ENCODE measurements around the gene PBX3. TPM values are rescaled to one million over a fixed set of nuclear protein-coding genes. Genes with fewer than 3 reads are reported as not detected.
A peak's percentile ranks its signal among the peaks of the same experiment; 100 is the strongest.

The PBX3 gene
- total RNA-seq, 1 donor from 2014 or later: 15.0 TPM

GRCh38 chr9:125897481-125897880, 150.3 kb downstream of the PBX3 start:
- ATAC-seq: no peak
- no peak for DNase-seq (ENCODE audit: low spot score)

GRCh38 chr9:125902214-125902613, 155.0 kb downstream of the PBX3 start:
- ATAC-seq (no peak), DNase-seq (ENCODE audit: low spot score) (no peak)

GRCh38 chr9:125902831-125903512, 155.8 kb downstream of the PBX3 start:
- DNase-seq (ENCODE audit: low spot score) (no peak), ATAC-seq (no peak)

- DNase-seq (ENCODE audit: low spot score) (no peak), ATAC-seq (peak; percentile 42)
Measured at GRCh38 chr9:125904155-125904851, 157.1 kb downstream of the PBX3 start.

- DNase-seq (ENCODE audit: low spot score) (no peak), ATAC-seq (no peak)
Measured at GRCh38 chr9:125906144-125906543, 159.0 kb downstream of the PBX3 start.

GRCh38 chr9:125906893-125907292, 159.7 kb downstream of the PBX3 start:
- ATAC-seq (no peak), DNase-seq (ENCODE audit: low spot score) (no peak)

GRCh38 chr9:125908136-125908535, 161.0 kb downstream of the PBX3 start:
- ATAC-seq (no peak), DNase-seq (ENCODE audit: low spot score) (no peak)

- DNase-seq (ENCODE audit: low spot score): no peak
- ATAC-seq: no peak
Measured at GRCh38 chr9:125908966-125909365, 161.8 kb downstream of the PBX3 start.

- no peak for DNase-seq (ENCODE audit: low spot score)
- ATAC-seq: no peak
Measured at GRCh38 chr9:125909459-125909858, 162.3 kb downstream of the PBX3 start.

- DNase-seq (ENCODE audit: low spot score) (no peak), ATAC-seq (no peak)
Measured at GRCh38 chr9:125910286-125910685, 163.1 kb downstream of the PBX3 start.

- no peak for ATAC-seq
Measured at GRCh38 chr9:125911861-125912644, 164.9 kb downstream of the PBX3 start.

GRCh38 chr9:125912667-125913066, 165.5 kb downstream of the PBX3 start:
- DNase-seq (ENCODE audit: low spot score): no peak
- no peak for ATAC-seq

More at GRCh38 chr9:125911861-125912644, 164.9 kb downstream of the PBX3 start:
- no peak for DNase-seq (ENCODE audit: low spot score)

- no peak for DNase-seq (ENCODE audit: low spot score)
- ATAC-seq: peak; percentile 41
Measured at GRCh38 chr9:125913551-125913950, 166.4 kb downstream of the PBX3 start.

- ATAC-seq: no peak
- no peak for DNase-seq (ENCODE audit: low spot score)
Measured at GRCh38 chr9:125914411-125914810, 167.2 kb downstream of the PBX3 start.

- no peak for DNase-seq (ENCODE audit: low spot score)
- no peak for ATAC-seq
Measured at GRCh38 chr9:125915606-125916005, 168.4 kb downstream of the PBX3 start.

GRCh38 chr9:125919565-125919964, 172.4 kb downstream of the PBX3 start:
- DNase-seq (ENCODE audit: low spot score) (no peak), ATAC-seq (no peak)

GRCh38 chr9:125920402-125920801, 173.2 kb downstream of the PBX3 start:
- no peak for DNase-seq (ENCODE audit: low spot score)
- no peak for ATAC-seq

GRCh38 chr9:125922854-125923253, 175.7 kb downstream of the PBX3 start:
- no peak for ATAC-seq
- DNase-seq (ENCODE audit: low spot score): no peak

GRCh38 chr9:125924351-125924750, 177.2 kb downstream of the PBX3 start:
- peak; percentile 61 for ATAC-seq
- DNase-seq (ENCODE audit: low spot score): no peak

- no peak for DNase-seq (ENCODE audit: low spot score)
- no peak for ATAC-seq
Measured at GRCh38 chr9:125926936-125927335, 179.8 kb downstream of the PBX3 start.

- DNase-seq (ENCODE audit: low spot score): no peak
- ATAC-seq: no peak
Measured at GRCh38 chr9:125929846-125930245, 182.7 kb downstream of the PBX3 start.

GRCh38 chr9:125931211-125931610, 184.0 kb downstream of the PBX3 start:
- no peak for ATAC-seq
- DNase-seq (ENCODE audit: low spot score): no peak

All from left lobe of liver (tissue), 2 donors.